Endodermal cell (in vitro differentiated cells): ENCODE measurements around the gene RBBP8. TPM values are rescaled to one million over a fixed set of nuclear protein-coding genes. Genes with fewer than 3 reads are reported as not detected.
A peak's percentile ranks its signal among the peaks of the same experiment; 100 is the strongest.

ENCODE experiments used
- DNase-seq: peaks from one replicate; pipeline ENCODE4 v3.0.0-alpha.2; 2017
- H3K27ac ChIP-seq: 2 replicates; pipeline ENCODE4 v1.5.1; 2013; ENCODE audit warnings: mild to moderate bottlenecking, low read depth, low read length, moderate library complexity
- H3K27me3 ChIP-seq: 2 replicates; pipeline ENCODE4 v1.6.1; 2013; ENCODE audit warnings: mild to moderate bottlenecking, low read length, moderate library complexity; ENCODE audit not compliant: insufficient read depth, control insufficient read depth, poor library complexity, severe bottlenecking
- H3K36me3 ChIP-seq: 2 replicates; pipeline ENCODE4 v1.7.0; 2013; ENCODE audit warnings: mild to moderate bottlenecking, low read length, moderate library complexity; ENCODE audit not compliant: control insufficient read depth, insufficient read depth
- H3K4me1 ChIP-seq: one replicate; pipeline ENCODE4 v1.7.0; 2013; ENCODE audit warnings: low read length; ENCODE audit not compliant: control insufficient read depth, insufficient read depth
- H3K4me3 ChIP-seq: 2 replicates; pipeline ENCODE4 v1.5.1; 2013; ENCODE audit warnings: mild to moderate bottlenecking, low read length, moderate library complexity
- H3K9ac ChIP-seq: 2 replicates; pipeline ENCODE4 v1.6.1; 2013; ENCODE audit warnings: mild to moderate bottlenecking, low read length, moderate library complexity; ENCODE audit not compliant: poor library complexity, severe bottlenecking; ENCODE audit errors: extremely low read depth
- H3K9me3 ChIP-seq: 2 replicates; pipeline ENCODE4 v1.6.1; 2013; ENCODE audit warnings: mild to moderate bottlenecking, low read length, moderate library complexity; ENCODE audit not compliant: control insufficient read depth
- H3K27ac Mint-ChIP-seq: 2 replicates; pipeline ENCODE4 v1.8.0; 2020; ENCODE audit warnings: mixed read lengths
- H3K27me3 Mint-ChIP-seq: 2 replicates; pipeline ENCODE4 v1.8.0; 2021; ENCODE audit warnings: mild to moderate bottlenecking, mixed read lengths; ENCODE audit not compliant: insufficient read depth
- H3K36me3 Mint-ChIP-seq: 2 replicates; pipeline ENCODE4 v1.8.0; 2020; ENCODE audit warnings: low read depth, mixed read lengths
- H3K4me1 Mint-ChIP-seq: 2 replicates; pipeline ENCODE4 v1.8.0; 2020; ENCODE audit warnings: mixed read lengths
- H3K4me3 Mint-ChIP-seq: 2 replicates; pipeline ENCODE4 v1.8.0; 2020; ENCODE audit warnings: mild to moderate bottlenecking, moderate library complexity, mixed read lengths
- H3K9me3 Mint-ChIP-seq: 2 replicates; pipeline ENCODE4 v1.8.0; 2020; ENCODE audit warnings: mild to moderate bottlenecking, mixed read lengths
- CTCF ChIP-seq: fragments of 200-600 bp; sonication (generic); conservative IDR thresholded peaks from 2 replicates; pipeline ENCODE4 v1.5.0; 2021; ENCODE audit warnings: antibody characterized with exemption, mild to moderate bottlenecking
- WGBS, 2 experiments: methylation state at CpG; one replicate each; pipeline versions ENCODE4 v1.1.5 to v1.1.7; 2013; ENCODE audit warnings: missing lambda C conversion rate in 2 of 2, mixed read lengths in 1 of 2; ENCODE audit not compliant: insufficient coverage in 1 of 2, insufficient read length in 1 of 2; 5-methylcytosine and 5-hydroxymethylcytosine counted together
- total RNA-seq, 2 donors: library from RNA; stranded (reverse); fragmentation: NEBNext Ultra II Directional in 1 of 2; extraction: Animal tissue kit (Norgen Biotek cat#: 25700) in 1 of 2; gene quantifications; 2 replicates in 1 of 2; 3 replicates in 1 of 2; pipeline ENCODE4 v1.2.1, GENCODE V29; 2021

RBBP8 gene
- total RNA-seq, 2 donors from 2014 or later: 44.3 to 55.5 TPM

- H3K4me3 ChIP-seq: peak overlapping the region; percentile 56
- H3K4me1 Mint-ChIP-seq: peaks cover 26% of the 10 kb centered on the region
- peaks cover 6% of the 10 kb centered on the region for H3K36me3 Mint-ChIP-seq
- H3K27me3 ChIP-seq: no peaks in the 10 kb centered on the region
- no peak overlapping the region for H3K27ac Mint-ChIP-seq
- peaks cover 12% of the 10 kb centered on the region for H3K4me1 ChIP-seq
- no peak for DNase-seq
- peaks cover 3% of the 10 kb centered on the region for H3K9me3 Mint-ChIP-seq
- no peaks in the 10 kb centered on the region for H3K36me3 ChIP-seq
- no peak overlapping the region for H3K4me3 Mint-ChIP-seq
- H3K9ac ChIP-seq: no peak overlapping the region
- no peak for TF ChIP-seq CTCF
- no peaks in the 10 kb centered on the region for H3K27me3 Mint-ChIP-seq
- no peak overlapping the region for H3K27ac ChIP-seq
- H3K9me3 ChIP-seq: no peaks in the 10 kb centered on the region
- WGBS, 2 experiments: 13 to 42% methylated on average over 2 of the region's 3 CpGs
Observed at GRCh38 chr18:22914633-22915032, 18.5 kb upstream of the RBBP8 start.

GRCh38 chr18:22915337-22915736 lies 17.8 kb upstream of the RBBP8 start:
- H3K4me3 Mint-ChIP-seq: no peak overlapping the region
- H3K9ac ChIP-seq: no peak overlapping the region

GRCh38 chr18:22921772-22922171 lies 11.4 kb upstream of the RBBP8 start:
- Mint-ChIP-seq H3K4me1 (no peaks in the 10 kb centered on the region), H3K27ac (no peak overlapping the region), H3K36me3 (no peaks in the 10 kb centered on the region), H3K27me3 (no peaks in the 10 kb centered on the region), H3K4me3 (no peak overlapping the region), H3K9me3 (no peaks in the 10 kb centered on the region)
- no peak for TF ChIP-seq CTCF
- no peak overlapping the region for H3K4me3 ChIP-seq
- WGBS, 2 experiments: 44% methylated on average over 2 of the region's 3 CpGs; no CpG with 5 or more reads in 1 of the 2 experiments
- no peaks in the 10 kb centered on the region for H3K27me3 ChIP-seq
- no peak overlapping the region for H3K9ac ChIP-seq
- H3K36me3 ChIP-seq: no peaks in the 10 kb centered on the region
- no peak overlapping the region for H3K27ac ChIP-seq
- no peaks in the 10 kb centered on the region for H3K4me1 ChIP-seq
- no peaks in the 10 kb centered on the region for H3K9me3 ChIP-seq
- no peak for DNase-seq

More at GRCh38 chr18:22915337-22915736, 17.8 kb upstream of the RBBP8 start:
- Histone ChIP-seq H3K27me3 (no peaks in the 10 kb centered on the region), H3K4me1 (peaks cover 12% of the 10 kb centered on the region), H3K9me3 (no peaks in the 10 kb centered on the region), H3K36me3 (no peaks in the 10 kb centered on the region), H3K4me3 (peak overlapping the region; percentile 56), H3K27ac (no peak overlapping the region)
- Mint-ChIP-seq H3K27me3 (no peaks in the 10 kb centered on the region), H3K9me3 (no peaks in the 10 kb centered on the region), H3K36me3 (peaks cover 3% of the 10 kb centered on the region), H3K4me1 (peaks cover 26% of the 10 kb centered on the region), H3K27ac (no peak overlapping the region)
- no peak for TF ChIP-seq CTCF
- no peak for DNase-seq
